PC-9 (cell line): ENCODE results near the gene TAGLN2. TPM values are rescaled to one million over a fixed set of nuclear protein-coding genes. Genes with fewer than 3 reads are reported as not detected.

ENCODE experiments used
- BruUV-seq: library from RNA; stranded (reverse); fragments of 400-500 nt; replicated peaks from 2 replicates; lab custom pipeline; 2021; lab: Mats Ljungman, UMichigan
- CTCF ChIA-PET: fragments of 300-600 bp; sonication (Branson Sonifier 250); formaldehyde crosslinking; loops from one replicate; lab custom pipeline; 2022; ENCODE audit warnings: antibody characterized with exemption; lab: Charles Lee
- POLR2A ChIA-PET: fragments of 300-600 bp; sonication (Branson Sonifier 250); formaldehyde crosslinking; loops from one replicate; lab custom pipeline; 2022; ENCODE audit warnings: antibody characterized with exemption; ENCODE audit not compliant: unreplicated experiment; lab: Charles Lee
- DNase-seq, 2 experiments: peaks; one replicate each; pipeline versions ENCODE4 v3.0.0 to v3.0.0-alpha.2; 2015 to 2022; ENCODE audit warnings: mixed read lengths in 1 of 2
- H2AFZ ChIP-seq: fragments of 200-600 bp; sonication (generic); 2 replicates; pipeline ENCODE4 v1.8.1; 2017; ENCODE audit warnings: antibody characterized with exemption
- H3F3A ChIP-seq: fragments of 200-600 bp; sonication (generic); 2 replicates; pipeline ENCODE4 v1.8.1; 2017; ENCODE audit warnings: antibody characterized with exemption, mild to moderate bottlenecking, low read depth; ENCODE audit not compliant: insufficient read depth
- H3K27ac ChIP-seq: fragments of 200-600 bp; sonication (generic); 2 replicates; pipeline ENCODE4 v1.6.1; 2016; ENCODE audit warnings: mixed run types
- H3K27me3 ChIP-seq: fragments of 200-600 bp; sonication (generic); 2 replicates; pipeline ENCODE4 v1.6.1; 2016; ENCODE audit warnings: low read depth, mixed run types; ENCODE audit not compliant: insufficient read depth
- H3K36me3 ChIP-seq: fragments of 200-600 bp; sonication (generic); 2 replicates; pipeline ENCODE4 v1.6.1; 2016; ENCODE audit warnings: low read depth, mixed run types
- H3K4me1 ChIP-seq: fragments of 200-600 bp; sonication (generic); replicated peaks from 2 replicates; pipeline ENCODE4 v1.6.1; 2016; ENCODE audit warnings: mixed run types; ENCODE audit not compliant: insufficient read depth
- H3K4me2 ChIP-seq: fragments of 200-600 bp; sonication (generic); 2 replicates; pipeline ENCODE4 v1.6.1; 2017; ENCODE audit warnings: mixed run types
- H3K4me3 ChIP-seq: fragments of 200-600 bp; sonication (generic); 2 replicates; pipeline ENCODE4 v1.6.1; 2016; ENCODE audit warnings: mixed run types
- H3K79me2 ChIP-seq: fragments of 200-600 bp; sonication (generic); 2 replicates; pipeline ENCODE4 v1.6.1; 2017; ENCODE audit warnings: low read depth, mixed run types
- H3K9me2 ChIP-seq: fragments of 200-600 bp; sonication (generic); 2 replicates; pipeline ENCODE4 v1.8.1; 2017; ENCODE audit warnings: mild to moderate bottlenecking; ENCODE audit not compliant: insufficient read depth
- H3K9me3 ChIP-seq: fragments of 200-600 bp; sonication (generic); 2 replicates; pipeline ENCODE4 v1.8.1; 2016; ENCODE audit warnings: low read depth; ENCODE audit not compliant: insufficient read depth
- H4K20me1 ChIP-seq: fragments of 200-600 bp; sonication (generic); 2 replicates; pipeline ENCODE4 v1.8.1; 2017; ENCODE audit not compliant: insufficient read depth
- CTCF ChIP-seq: fragments of 200-600 bp; sonication (generic); conservative IDR thresholded peaks from 2 replicates; pipeline ENCODE4 v1.6.1; 2017; ENCODE audit warnings: mixed run types, antibody characterized with exemption, mild to moderate bottlenecking, moderate library complexity
- EZH2 ChIP-seq: fragments of 200-600 bp; sonication (generic); IDR thresholded peaks from 2 replicates; pipeline ENCODE4 v1.8.0; 2017; ENCODE audit warnings: antibody characterized with exemption, low read depth
- intact Hi-C: fragments of 100-400 bp; cut with micrococcal nuclease; formaldehyde crosslinking; loops from one replicate; pipeline ENCODE4 v1.10.0; 2022; ENCODE audit not compliant: unreplicated experiment
- total RNA-seq: library from RNA; stranded (reverse); gene quantifications from 2 replicates; pipeline ENCODE4 v1.2.3, GENCODE V29; 2021

TAGLN2 gene
- total RNA-seq, 1 experiment from 2014 or later, result 473 TPM

- no TSS peak for BruUV-seq
- H3F3A ChIP-seq, result peaks cover 37% of the 10 kb centered on the region
- TF ChIP-seq CTCF, result no peak
- no peak for TF ChIP-seq EZH2
- no peak for DNase-seq
- no peaks in the 10 kb centered on the region for H3K9me2 ChIP-seq
- no peak overlapping the region for H3K27ac ChIP-seq
- H4K20me1 ChIP-seq, result no peaks in the 10 kb centered on the region
- no peaks in the 10 kb centered on the region for H3K79me2 ChIP-seq
- peaks cover 36% of the 10 kb centered on the region for H3K4me1 ChIP-seq
- no peaks in the 10 kb centered on the region for H3K27me3 ChIP-seq
- CTCF ChIA-PET, result no interaction called here
- 0 out of 2 replicates have a peak, but pooled peaks cover under 1% of the 10 kb centered on the region for H3K9me3 ChIP-seq
- H2AFZ ChIP-seq, result no peak overlapping the region
- no peaks in the 10 kb centered on the region for H3K36me3 ChIP-seq
- POLR2A ChIA-PET, result no interaction called here
- intact Hi-C loops, result no loop called here
- H3K4me2 ChIP-seq, result no peak overlapping the region
- no peak overlapping the region for H3K4me3 ChIP-seq
These were observed 26.8 kb downstream of the TAGLN2 start for GRCh38 chr1:159898527-159898926.

GRCh38 chr1:159897962-159898361 lies 27.3 kb downstream of the TAGLN2 start:
- no peak overlapping the region for H2AFZ ChIP-seq
- no peaks in the 10 kb centered on the region for H3K79me2 ChIP-seq
- intact Hi-C loops, result no loop called here
- no peak for DNase-seq
- peaks cover 36% of the 10 kb centered on the region for H3F3A ChIP-seq
- H3K4me3 ChIP-seq, result no peak overlapping the region
- no peaks in the 10 kb centered on the region for H3K9me3 ChIP-seq
- H4K20me1 ChIP-seq, result no peaks in the 10 kb centered on the region
- ChIA-PET POLR2A (no interaction called here), CTCF (no interaction called here)
- H3K27ac ChIP-seq, result no peak overlapping the region
- H3K9me2 ChIP-seq, result no peaks in the 10 kb centered on the region
- no TSS peak for BruUV-seq
- TF ChIP-seq CTCF (no peak), EZH2 (no peak)
- peaks cover 36% of the 10 kb centered on the region for H3K4me1 ChIP-seq
- H3K27me3 ChIP-seq, result no peaks in the 10 kb centered on the region
- H3K36me3 ChIP-seq, result no peaks in the 10 kb centered on the region
- H3K4me2 ChIP-seq, result no peak overlapping the region

GRCh38 chr1:159896546-159896930 lies 28.8 kb downstream of the TAGLN2 start:
- H3K36me3 ChIP-seq, result no peaks in the 10 kb centered on the region
- ChIA-PET POLR2A (interaction anchor here (0.6 kb wide), 1 partner anchor 20 kb away, joined by 3 read pairs; no protein-coding TSS in a partner anchor), CTCF (interaction anchor here (0.6 kb wide), 1 partner anchor 45 kb away, joined by 3 read pairs; no protein-coding TSS in a partner anchor)
- H2AFZ ChIP-seq, result no peak overlapping the region
- H3K9me3 ChIP-seq, result no peaks in the 10 kb centered on the region
- TF ChIP-seq CTCF, result no peak
- no peak for TF ChIP-seq EZH2
- intact Hi-C loops, result no loop called here
- BruUV-seq, result no TSS peak
- H3K4me1 ChIP-seq, result peaks cover 23% of the 10 kb centered on the region
- H3K79me2 ChIP-seq, result no peaks in the 10 kb centered on the region
- H3K27me3 ChIP-seq, result no peaks in the 10 kb centered on the region
- no peaks in the 10 kb centered on the region for H4K20me1 ChIP-seq
- H3K4me3 ChIP-seq, result no peak overlapping the region
- no peak for DNase-seq
- no peak overlapping the region for H3K4me2 ChIP-seq
- H3K27ac ChIP-seq, result no peak overlapping the region
- H3F3A ChIP-seq, result peaks cover 27% of the 10 kb centered on the region
- no peaks in the 10 kb centered on the region for H3K9me2 ChIP-seq
